HG03139 (cell line): Measurements from ENCODE around the gene ZNF566.
"Not testable (repeated sequence)": the region's sequence is repeated elsewhere in the genome, so short reads cannot be mapped to it uniquely, and the experiment has no call there.

Experiments
- ATAC-seq: cut with Tn5 transposase; IDR thresholded peaks from one replicate; pipeline ENCODE4 v1.9.1; 2021; ENCODE audit not compliant: unreplicated experiment

ZNF566 gene

DNA sequence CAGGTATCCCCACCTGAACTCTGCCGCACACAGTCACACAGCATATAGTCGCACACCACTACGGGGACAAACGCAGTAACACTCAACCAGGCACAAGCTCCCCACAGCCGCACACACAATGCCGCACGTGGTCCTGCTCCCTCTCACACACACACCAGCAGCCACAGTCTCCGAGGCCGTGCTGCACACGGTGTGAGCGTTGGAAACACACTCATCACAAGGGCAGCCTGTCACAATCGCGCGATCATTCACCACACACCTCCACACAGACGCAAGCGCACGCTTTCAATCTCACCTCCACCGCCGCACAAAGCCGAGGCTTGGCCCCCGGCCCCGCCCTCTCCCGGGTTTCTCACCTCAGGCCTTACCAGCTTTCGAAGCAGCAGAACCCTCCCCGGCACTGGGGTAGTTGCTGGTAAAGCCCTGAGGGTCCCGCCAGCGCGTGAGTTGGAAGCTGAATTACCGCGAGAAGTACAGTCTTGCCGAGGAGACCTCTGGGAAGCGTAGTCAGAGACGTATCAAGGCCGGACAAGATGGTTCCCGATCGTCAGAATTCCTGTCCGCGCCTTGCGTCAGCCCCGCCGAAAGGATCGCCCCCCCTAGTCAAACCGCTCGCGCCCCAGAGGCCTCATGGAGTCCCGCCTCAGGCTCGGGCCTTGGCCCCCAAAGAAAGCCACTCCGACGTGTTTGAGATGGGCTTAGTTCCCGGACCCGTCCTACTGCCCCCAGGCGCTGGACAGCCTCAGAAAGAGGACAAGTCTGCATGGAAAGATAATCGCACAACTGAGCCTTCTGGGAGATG, at the start of gene ZNF566:
Gene ZNF566 (minus strand): TSS at position 444 of the 802 bp plus-strand sequence. CDS start 13,004 bp downstream, outside the sequence.
- peak; percentile 85 for ATAC-seq

DNA sequence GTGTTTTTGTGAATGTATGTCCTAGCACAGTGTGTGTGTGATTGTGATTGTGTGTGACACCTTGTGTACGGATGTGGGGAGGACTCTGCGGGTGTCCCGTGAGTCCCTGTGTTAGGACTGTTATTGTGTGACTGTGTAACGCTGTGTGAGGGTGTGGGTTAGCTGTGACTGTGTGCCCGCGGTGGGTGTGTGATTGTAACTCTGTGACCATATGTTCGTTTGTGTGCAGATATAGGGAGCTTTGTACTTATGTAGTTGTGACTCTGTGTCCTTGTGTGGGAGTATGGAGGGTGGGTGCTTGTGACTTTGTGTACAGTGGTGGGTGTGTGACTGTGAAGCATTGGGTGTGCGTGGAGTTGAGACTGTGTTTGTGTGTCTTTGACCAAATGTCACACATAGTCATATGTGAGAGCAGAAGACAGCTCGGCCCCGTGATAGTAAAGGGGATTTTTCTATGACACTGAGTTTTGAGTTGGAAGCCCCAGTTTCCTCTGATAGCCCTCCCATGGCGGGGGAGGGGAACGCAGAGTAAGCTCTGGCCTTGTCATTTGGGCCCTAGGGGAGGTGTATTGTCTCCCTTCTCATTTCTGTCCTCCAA, 39.7 kb upstream of the ZNF566 start:
- no peak for ATAC-seq

- peak; percentile 78 for ATAC-seq
These were observed 39.0 kb upstream of the ZNF566 start, which contains the start of gene ZNF260 for GRCh38 chr19:36528194-36528920. Gene ZNF260, minus strand, starts transcription at chr19:36528271. Its CDS starts 13,033 bp downstream, at chr19:36515238.

DNA sequence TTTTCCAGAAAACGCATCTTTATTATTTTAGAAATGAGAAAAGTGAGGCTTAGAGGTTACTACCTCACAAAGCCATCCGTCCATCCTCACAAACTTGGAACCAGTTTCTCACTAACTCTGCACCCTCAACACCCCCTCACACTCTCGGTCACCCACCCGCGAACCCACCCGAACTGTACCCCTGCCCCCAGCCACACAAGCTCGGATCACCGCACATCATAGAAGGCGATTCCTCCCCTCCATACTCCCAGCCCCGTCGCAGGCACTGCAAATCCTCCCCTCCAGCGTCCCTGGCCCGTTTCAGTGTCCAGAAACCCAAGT, 38.5 kb upstream of the ZNF566 start:
- ATAC-seq = peak; percentile 5

- ATAC-seq = no peak
These were observed 38.0 kb upstream of the ZNF566 start for GRCh38 chr19:36527341-36527740.

GRCh38 chr19:36526581-36526980, 37.2 kb upstream of the ZNF566 start:
- no peak for ATAC-seq

DNA sequence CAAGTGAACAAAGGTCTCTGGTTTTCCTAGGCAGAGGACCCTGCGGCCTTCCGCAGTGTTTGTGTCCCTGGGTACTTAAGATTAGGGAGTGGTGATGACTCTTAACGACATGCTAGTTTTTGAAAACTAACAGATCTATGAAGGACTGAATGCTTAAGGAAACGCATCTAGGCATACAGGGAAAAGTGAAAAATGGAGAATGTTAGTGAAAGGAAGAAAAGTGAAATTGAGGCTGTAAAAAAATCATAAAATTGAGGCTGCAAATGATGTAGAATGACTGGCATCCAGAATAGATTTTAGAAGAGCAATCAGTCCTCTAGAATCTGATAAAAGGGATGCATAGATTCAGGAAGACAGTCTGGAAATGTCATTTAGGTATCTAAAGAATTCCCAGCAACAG, 35.3 kb upstream of the ZNF566 start:
- no peak for ATAC-seq

DNA sequence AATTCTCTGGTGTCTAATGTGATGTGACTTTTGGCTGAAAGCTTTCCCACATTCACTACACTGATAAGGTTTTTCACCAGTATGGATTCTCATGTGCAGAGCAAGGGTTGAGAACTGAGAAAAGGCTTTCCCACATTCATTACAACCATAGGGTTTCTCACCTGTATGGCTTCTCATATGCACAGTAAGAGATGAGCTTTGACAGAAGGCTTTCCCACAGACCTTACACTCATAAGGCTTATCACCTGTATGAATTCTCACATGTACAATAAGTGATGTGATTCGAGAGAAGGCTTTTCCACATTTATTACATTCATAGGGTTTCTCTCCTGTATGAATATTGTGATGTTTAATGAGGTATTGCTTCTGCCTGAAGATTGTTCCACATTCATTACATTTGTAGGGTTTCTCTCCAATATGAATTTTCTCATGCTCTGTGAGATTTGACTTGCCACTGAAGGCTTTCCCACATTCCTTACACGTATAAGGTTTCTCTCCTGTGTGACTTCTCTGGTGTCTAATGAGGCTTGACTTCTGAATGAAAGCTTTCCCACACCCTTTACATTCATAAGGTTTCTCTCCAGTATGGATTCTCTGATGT, 24.8 kb upstream of the ZNF566 start:
- no peak for ATAC-seq

DNA sequence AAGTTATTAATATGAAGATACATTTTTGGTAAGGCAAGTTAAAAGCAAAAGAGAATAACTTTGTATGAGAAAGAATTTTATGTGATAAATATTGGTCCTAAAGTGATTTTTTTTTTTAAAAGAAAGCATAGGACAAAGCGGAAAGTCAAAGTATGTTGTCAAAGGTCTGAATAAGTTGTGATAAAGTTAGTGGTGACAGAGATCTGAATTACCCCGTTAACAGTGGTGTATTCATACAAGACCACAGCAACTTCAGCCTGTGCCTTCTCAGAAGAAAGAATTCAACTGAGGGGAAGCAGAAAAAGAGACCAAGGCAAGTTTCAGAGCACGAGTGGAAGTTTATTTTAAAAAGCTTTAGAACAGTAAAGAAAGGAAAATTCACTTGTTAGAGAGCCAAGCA, 19.0 kb upstream of the ZNF566 start:
- ATAC-seq = no peak

- ATAC-seq = no peak
These were observed 12.6 kb upstream of the ZNF566 start for GRCh38 chr19:36501973-36502372.

- no peak for ATAC-seq
These were observed 7.6 kb upstream of the ZNF566 start for GRCh38 chr19:36497001-36497400.

GRCh38 chr19:36492689-36493453, 3.5 kb upstream of the ZNF566 start:
- ATAC-seq = not testable (repeated sequence)

- not testable (repeated sequence) for ATAC-seq
These were observed 1.5 kb upstream of the ZNF566 start for GRCh38 chr19:36490846-36491245.

- peak; percentile 51 for ATAC-seq
These were observed 607 bp upstream of the ZNF566 start for GRCh38 chr19:36489920-36490415.

- no peak for ATAC-seq
These were observed 579 bp downstream of the ZNF566 start for GRCh38 chr19:36488846-36489117.

GRCh38 chr19:36488118-36488845, 1.1 kb downstream of the ZNF566 start:
- ATAC-seq = no peak

DNA sequence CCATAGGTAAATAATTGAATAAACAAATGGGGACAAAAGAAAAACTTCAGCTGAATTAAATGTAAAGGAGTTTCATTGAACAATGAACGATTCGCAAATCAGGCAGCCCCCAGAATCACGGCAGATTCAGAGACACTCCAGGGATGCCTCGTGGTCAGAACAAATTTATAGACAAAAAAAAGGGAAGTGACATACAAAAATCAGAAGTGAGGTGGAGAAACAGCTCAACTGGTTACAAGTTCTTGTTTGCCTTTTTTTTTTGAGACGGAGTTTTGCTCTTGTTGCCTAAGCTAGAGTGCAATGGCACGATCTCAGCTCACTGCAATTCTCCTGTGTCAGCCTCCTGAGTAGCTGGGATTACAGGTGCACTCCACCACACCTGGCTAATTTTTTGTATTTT, 5.7 kb downstream of the ZNF566 start:
- no peak for ATAC-seq

- ATAC-seq = no peak
These were observed 6.5 kb downstream of the ZNF566 start for GRCh38 chr19:36482876-36483275.

GRCh38 chr19:36460046-36460445, 29.3 kb downstream of the ZNF566 start:
- no peak for ATAC-seq

GRCh38 chr19:36456831-36457230, 32.5 kb downstream of the ZNF566 start:
- no peak for ATAC-seq
